AML-193 (cell line): Measurements from ENCODE around the gene MAGEA8.
"Not testable (repeated sequence)": the region's sequence is repeated elsewhere in the genome, so short reads cannot be mapped to it uniquely, and the experiment has no call there.

Experiments
- DNase-seq, 2 experiments: peaks; one replicate each; lab custom pipeline; 2025; lab: John Stamatoyannopoulos, UW

The MAGEA8 gene

GRCh38 chrX:149881081-149881711 is at the start of gene MAGEA8:
Gene MAGEA8 (plus strand): TSS chrX:149881183. CDS start chrX:149884273, 3,090 bp downstream.
- DNase-seq = no peak

- DNase-seq = no peak
These were observed 49.5 kb upstream of the MAGEA8 start for GRCh38 chrX:149831473-149831872.

GRCh38 chrX:149836728-149837127 is 44.3 kb upstream of the MAGEA8 start:
- DNase-seq = not testable (repeated sequence)

- no peak for DNase-seq
These were observed 43.8 kb upstream of the MAGEA8 start for GRCh38 chrX:149837167-149837566.

GRCh38 chrX:149837639-149838038 is 43.3 kb upstream of the MAGEA8 start:
- no peak for DNase-seq

- DNase-seq = no peak
These were observed 39.1 kb upstream of the MAGEA8 start for GRCh38 chrX:149841929-149842328.

GRCh38 chrX:149845385-149845784 is 35.6 kb upstream of the MAGEA8 start:
- DNase-seq = no peak

- DNase-seq = no peak
These were observed 34.2 kb upstream of the MAGEA8 start for GRCh38 chrX:149846789-149847188.

- DNase-seq = no peak
These were observed 32.1 kb upstream of the MAGEA8 start for GRCh38 chrX:149848855-149849254.

GRCh38 chrX:149849787-149850186 is 31.2 kb upstream of the MAGEA8 start:
- no peak for DNase-seq

GRCh38 chrX:149851864-149852263 is 29.1 kb upstream of the MAGEA8 start:
- no peak for DNase-seq

GRCh38 chrX:149853925-149854324 is 27.1 kb upstream of the MAGEA8 start:
- DNase-seq = no peak

- no peak for DNase-seq
These were observed 22.4 kb upstream of the MAGEA8 start for GRCh38 chrX:149858592-149858991.

- DNase-seq = no peak
These were observed 20.5 kb upstream of the MAGEA8 start for GRCh38 chrX:149860445-149860844.

- no peak for DNase-seq
These were observed 15.6 kb upstream of the MAGEA8 start for GRCh38 chrX:149865390-149865789.

- no peak for DNase-seq
These were observed 13.5 kb upstream of the MAGEA8 start for GRCh38 chrX:149867488-149867887.

GRCh38 chrX:149870840-149871239 is 10.1 kb upstream of the MAGEA8 start:
- DNase-seq = no peak

- DNase-seq = no peak
These were observed 9.6 kb upstream of the MAGEA8 start for GRCh38 chrX:149871433-149871832.

- DNase-seq = no peak
These were observed 9.0 kb upstream of the MAGEA8 start for GRCh38 chrX:149871940-149872339.

- no peak for DNase-seq
These were observed 3.8 kb upstream of the MAGEA8 start for GRCh38 chrX:149877157-149877556.

- DNase-seq = no peak
These were observed 3.3 kb upstream of the MAGEA8 start for GRCh38 chrX:149877636-149878035.

GRCh38 chrX:149890828-149891227 is 9.8 kb downstream of the MAGEA8 start:
- DNase-seq = not testable (repeated sequence)

- DNase-seq = no peak
These were observed 17.6 kb downstream of the MAGEA8 start for GRCh38 chrX:149898554-149898953.
